COR-L47 (cell line): ENCODE data around the gene UBAP2.

ENCODE experiments used
- DNase-seq: peaks from one replicate; lab custom pipeline; 2025; lab: John Stamatoyannopoulos, UW

The UBAP2 gene

GRCh38 chr9:33921967-33922895 is 126.5 kb downstream of the UBAP2 start:
- DNase-seq = peak; percentile 16

- no peak for DNase-seq
Observed at GRCh38 chr9:33919276-33919897, 129.3 kb downstream of the UBAP2 start.

GRCh38 chr9:33917036-33917435 is 131.7 kb downstream of the UBAP2 start:
- DNase-seq = no peak

- DNase-seq = no peak
Observed at GRCh38 chr9:33914887-33915628, 133.6 kb downstream of the UBAP2 start.

- no peak for DNase-seq
Observed at GRCh38 chr9:33913541-33913940, 135.1 kb downstream of the UBAP2 start.

- DNase-seq = no peak
Observed at GRCh38 chr9:33908749-33909148, 139.9 kb downstream of the UBAP2 start.

- no peak for DNase-seq
Observed at GRCh38 chr9:33908114-33908513, 140.6 kb downstream of the UBAP2 start.

DNA sequence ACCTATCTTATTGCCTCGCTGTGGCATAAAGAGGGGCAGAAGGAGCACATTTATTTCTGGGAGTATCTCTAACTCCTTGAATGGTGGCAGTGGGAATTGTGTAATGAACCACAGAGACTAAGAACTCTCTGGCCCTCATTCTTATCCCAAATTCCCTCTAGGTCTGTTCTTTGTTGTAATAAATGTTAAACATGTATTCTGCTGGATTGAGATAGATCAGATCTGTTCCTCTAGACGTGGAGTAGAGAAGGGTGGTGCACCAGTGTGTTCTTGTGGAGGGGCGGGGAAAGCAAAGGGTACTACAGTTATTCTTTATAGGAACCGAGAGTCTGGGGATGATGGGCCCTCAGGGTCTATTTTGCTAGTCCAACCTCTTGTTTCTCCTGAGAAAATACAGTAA is 141.3 kb downstream of the UBAP2 start:
- DNase-seq = no peak

- DNase-seq = no peak
Observed at GRCh38 chr9:33906769-33907168, 141.9 kb downstream of the UBAP2 start.

- DNase-seq = no peak
Observed at GRCh38 chr9:33905137-33905536, 143.6 kb downstream of the UBAP2 start.

DNA sequence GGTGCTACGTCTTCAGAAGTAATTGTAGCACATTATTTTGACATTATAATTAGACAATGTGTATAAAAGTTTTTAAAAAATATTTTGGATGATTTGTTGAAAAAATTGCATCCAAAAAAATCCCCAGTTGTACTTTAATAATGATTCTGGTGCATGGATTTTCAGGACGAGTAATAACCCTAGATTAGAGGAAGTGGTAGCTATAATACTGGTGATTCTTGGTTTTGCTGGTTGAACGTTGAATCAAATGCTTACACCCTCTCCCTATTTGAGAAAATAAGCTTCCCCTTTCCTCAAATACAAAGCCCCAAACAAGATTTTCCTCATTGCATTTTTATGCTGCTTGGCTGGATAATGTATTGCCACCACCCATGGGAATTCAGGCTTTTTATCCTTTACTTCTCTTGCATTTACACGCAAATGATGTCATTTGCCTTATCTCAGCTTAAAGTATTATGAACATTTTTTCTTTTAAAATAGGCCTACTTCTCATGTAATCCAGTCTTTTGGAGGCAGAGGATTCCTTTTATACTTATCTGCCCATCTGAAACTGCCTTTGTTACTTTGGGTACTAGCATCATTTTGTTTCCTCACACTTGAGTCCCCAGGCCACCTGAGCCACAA is 145.4 kb downstream of the UBAP2 start:
- no peak for DNase-seq

DNA sequence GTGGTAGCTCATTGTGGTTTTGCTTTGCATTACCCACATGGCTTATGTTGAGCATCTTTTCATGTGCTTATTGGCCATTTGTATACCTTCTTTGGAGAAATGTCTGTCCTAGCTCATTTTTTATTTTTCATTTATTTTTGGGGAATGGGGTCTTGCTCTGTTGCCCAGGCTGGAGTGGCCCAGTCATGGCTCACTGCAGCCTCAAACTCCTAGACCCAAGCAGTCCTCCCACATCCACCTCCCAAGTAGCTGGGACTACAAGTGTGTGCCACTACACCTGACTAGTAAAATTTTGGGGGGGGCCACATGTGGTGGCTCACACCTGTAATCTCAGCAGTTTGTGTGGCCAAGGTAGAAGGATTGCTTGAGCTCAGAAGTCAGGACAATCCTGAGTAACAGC is 154.4 kb downstream of the UBAP2 start:
- DNase-seq = no peak

DNA sequence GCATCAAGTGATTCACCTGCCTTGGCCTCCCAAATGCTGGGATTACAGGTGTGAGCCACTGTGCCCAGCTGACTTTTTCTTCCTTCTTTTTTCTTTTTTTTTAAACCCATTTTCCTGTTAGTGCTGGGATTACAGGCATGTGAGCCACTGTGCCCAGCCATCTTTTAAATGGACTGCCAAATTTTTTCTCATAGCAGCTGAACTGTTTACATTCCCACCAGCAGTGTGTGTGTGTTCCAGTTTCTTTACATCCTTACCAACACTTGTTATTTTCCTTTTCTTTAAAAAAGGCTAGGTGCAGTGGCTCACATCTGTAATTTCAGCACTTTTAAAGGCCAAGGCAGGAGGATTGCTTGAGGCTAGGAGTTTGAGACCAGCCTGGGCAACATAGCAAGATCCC is 154.8 kb downstream of the UBAP2 start:
- no peak for DNase-seq

- no peak for DNase-seq
Observed at GRCh38 chr9:33885948-33886347, 162.7 kb downstream of the UBAP2 start.

GRCh38 chr9:33884856-33885701 is 163.6 kb downstream of the UBAP2 start:
- peak; percentile 91 for DNase-seq

DNA sequence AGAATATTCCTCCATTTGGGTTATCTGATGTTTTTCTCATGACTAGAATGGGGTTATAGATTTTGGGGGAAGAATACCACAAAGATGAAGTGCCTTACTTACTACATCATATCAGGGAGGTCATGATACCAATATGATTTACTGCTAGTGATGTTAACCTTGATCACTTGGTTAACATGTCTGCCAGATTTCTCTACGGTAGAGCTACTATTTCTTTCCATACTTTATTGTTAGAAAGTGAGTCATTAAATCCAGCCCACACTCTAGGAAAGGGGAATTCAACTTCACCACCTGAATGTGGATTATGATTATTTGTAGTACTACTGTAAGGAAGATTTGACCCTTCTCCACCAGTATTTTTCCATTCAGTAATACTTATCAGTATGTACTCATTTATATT is 167.1 kb downstream of the UBAP2 start:
- no peak for DNase-seq

GRCh38 chr9:33880211-33881089 is 168.2 kb downstream of the UBAP2 start:
- no peak for DNase-seq

DNA sequence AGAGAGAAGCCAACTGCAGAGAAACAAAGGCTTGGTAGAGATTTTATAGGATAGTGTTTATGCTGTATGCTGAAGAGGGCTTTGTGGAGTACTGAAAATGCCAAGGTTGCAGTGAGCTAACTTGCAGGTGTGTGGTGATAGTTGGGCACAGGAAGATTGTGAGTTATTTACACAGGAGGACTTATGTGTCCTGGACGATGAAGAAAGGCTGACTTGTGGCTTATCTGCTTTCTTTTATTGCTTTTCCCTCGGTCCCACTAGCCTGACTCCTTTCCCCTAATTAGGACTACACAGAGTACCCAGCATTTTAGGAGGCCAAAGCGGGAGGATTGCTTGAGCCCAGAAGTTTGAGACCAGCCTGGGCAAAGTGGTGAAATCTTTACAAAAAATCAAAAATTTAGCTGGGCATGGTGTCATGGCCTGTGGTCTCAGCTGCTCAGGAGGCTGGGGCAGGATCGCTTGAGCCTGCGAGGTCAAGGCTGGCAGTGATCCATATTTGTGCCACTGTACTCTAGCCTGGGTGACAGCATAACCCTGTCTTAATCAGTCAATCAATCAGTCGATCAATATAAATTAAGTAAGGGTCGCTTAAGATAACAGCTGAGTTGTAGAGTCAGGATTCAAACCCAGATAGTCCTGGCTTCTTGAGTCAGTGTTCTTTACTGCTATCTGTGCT is 169.9 kb downstream of the UBAP2 start:
- no peak for DNase-seq

DNA sequence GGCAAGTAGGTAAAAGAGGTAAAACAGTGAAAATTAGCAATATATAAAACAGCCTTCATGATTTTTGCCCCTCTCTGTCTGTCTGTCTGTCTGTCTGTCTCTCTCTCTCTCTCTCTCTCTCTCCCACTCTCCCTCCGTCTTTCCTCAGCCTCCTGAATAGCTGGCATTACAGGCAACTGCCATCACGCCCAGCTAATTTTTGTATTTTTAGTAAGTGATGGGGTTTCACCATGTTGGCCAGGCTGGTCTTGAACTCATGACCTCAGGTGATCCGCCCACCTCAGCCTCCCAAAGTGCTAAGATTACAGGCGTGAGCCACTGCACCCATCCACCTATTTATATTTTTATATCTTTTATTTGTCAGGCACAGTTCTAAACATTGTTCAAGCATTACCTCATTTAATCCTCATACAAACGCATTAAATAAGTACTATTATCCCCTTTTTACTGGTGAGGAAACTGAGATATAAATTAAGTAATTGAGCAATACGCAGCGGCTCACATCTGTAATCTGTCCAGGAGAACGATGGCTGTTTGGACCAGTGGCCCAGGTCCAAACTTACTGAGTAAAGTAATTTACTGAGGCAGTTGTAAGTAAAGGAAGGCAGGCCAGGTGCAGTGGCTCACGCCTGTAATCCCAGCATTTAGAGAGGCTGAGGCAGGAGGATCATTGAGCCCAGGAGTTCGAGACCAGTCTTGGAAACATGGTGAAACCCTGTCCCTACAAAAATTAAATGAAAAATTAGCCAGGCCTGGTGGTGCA is 170.8 kb downstream of the UBAP2 start:
- no peak for DNase-seq
